K562 (cell line): ENCODE data around the gene PDE11A. TPM values are rescaled to one million over a fixed set of nuclear protein-coding genes. Genes with fewer than 3 reads are reported as not detected.

Source experiments
- ATAC-seq: fragments of 200-7000 bp; cut with Tn5 transposase; 3 replicates; pipeline ENCODE4 v1.9.1; 2020; ENCODE audit warnings: moderate library complexity
- BruUV-seq: library from RNA; stranded (reverse); fragments of 400-500 nt; replicated peaks from 2 replicates; lab custom pipeline; 2021; lab: Mats Ljungman, UMichigan
- CTCF ChIA-PET: fragments of 300-600 bp; formaldehyde crosslinking; extraction: SDS; loops from one replicate; lab custom pipeline; 2021; ENCODE audit warnings: low intra/inter-chr PET ratio; lab: Yijun Ruan, JAX
- POLR2A ChIA-PET: fragments of 300-600, 350-650 bp; sonication (Branson Sonifier 250); formaldehyde crosslinking; extraction: SDS; loops from one replicate; lab custom pipeline; 2021; ENCODE audit warnings: antibody characterized with exemption, inconsistent platforms; lab: Yijun Ruan, JAX
- DNase-seq, 4 experiments: peaks; one replicate each; pipeline versions ENCODE4 v3.0.0 to v3.0.0-alpha.2; 2011 to 2018; ENCODE audit warnings: low spot score in 3 of 4, mixed read lengths in 3 of 4; ENCODE audit errors: extremely low read depth in 1 of 4
- FAIRE-seq: peaks from 2 replicates; lab custom pipeline; 2011; peaks lifted over from hg19 to GRCh38; lab: Jason Lieb, UNC
- H2AFZ ChIP-seq: 2 replicates; pipeline ENCODE4 v1.6.0; 2011; ENCODE audit warnings: low read depth, low read length, control low read depth, inconsistent platforms
- H3K27ac ChIP-seq: fragments of 200-600 bp; 3 replicates; pipeline ENCODE4 v1.8.0; 2011; ENCODE audit warnings: low read depth, mild to moderate bottlenecking, control low read depth, inconsistent platforms, low read length, moderate library complexity, mixed read lengths; ENCODE audit errors: extremely low read depth
- H3K27me3 ChIP-seq, 2 experiments: fragments of 300-600 bp in 1 of 2; 2 replicates in 1 of 2; 3 replicates in 1 of 2; pipeline versions ENCODE4 v1.6.0 to v1.8.0; 2011; ENCODE audit warnings: inconsistent platforms in 2 of 2, low read length in 2 of 2, mild to moderate bottlenecking in 1 of 2, mixed read lengths in 1 of 2, moderate library complexity in 1 of 2; ENCODE audit not compliant: control insufficient read depth in 2 of 2, insufficient read depth in 2 of 2
- H3K36me3 ChIP-seq: fragments of 300-600 bp; 3 replicates; pipeline ENCODE4 v1.8.0; 2011; ENCODE audit warnings: mild to moderate bottlenecking, low read length, inconsistent platforms; ENCODE audit not compliant: control insufficient read depth, insufficient read depth
- H3K4me1 ChIP-seq, 2 experiments: fragments of 200-600 bp in 1 of 2; replicated peaks in 1 of 2; 2 replicates in 1 of 2; 3 replicates in 1 of 2; pipeline versions ENCODE4 v1.5.1 to v1.8.0; 2011; ENCODE audit warnings: inconsistent platforms in 2 of 2, low read length in 2 of 2, mild to moderate bottlenecking in 1 of 2, mixed read lengths in 1 of 2, moderate library complexity in 1 of 2; ENCODE audit not compliant: control insufficient read depth in 2 of 2, insufficient read depth in 2 of 2
- H3K4me2 ChIP-seq: 2 replicates; pipeline ENCODE4 v1.6.1; 2011; ENCODE audit warnings: low read length, control low read depth, inconsistent platforms, mixed read lengths; ENCODE audit not compliant: insufficient read depth
- H3K4me3 ChIP-seq: fragments of 200-600 bp; sonication (generic), shearing (Covaris generic); 2 replicates; pipeline ENCODE4 v1.5.1; 2016; ENCODE audit warnings: control low read depth, inconsistent platforms
- H3K79me2 ChIP-seq: fragments of 200-600 bp; 3 replicates; pipeline ENCODE4 v1.8.0; 2011; ENCODE audit warnings: low read length, inconsistent platforms; ENCODE audit not compliant: control insufficient read depth, insufficient read depth
- H3K9ac ChIP-seq, 2 experiments: 2 replicates each; pipeline versions ENCODE4 v1.6.0 to v1.6.1; 2011; ENCODE audit warnings: low read depth in 2 of 2, low read length in 2 of 2, control low read depth in 1 of 2, inconsistent platforms in 1 of 2, mild to moderate bottlenecking in 1 of 2, mixed read lengths in 1 of 2; ENCODE audit not compliant: insufficient read depth in 1 of 2
- H3K9me1 ChIP-seq: one replicate; pipeline ENCODE4 v1.6.0; 2011; ENCODE audit warnings: inconsistent platforms, mild to moderate bottlenecking, low read length, moderate library complexity; ENCODE audit not compliant: control insufficient read depth, insufficient read depth
- H3K9me3 ChIP-seq: replicated peaks from 2 replicates; pipeline ENCODE4 v1.5.1; 2011; ENCODE audit warnings: low read depth, low read length, inconsistent platforms; ENCODE audit not compliant: control insufficient read depth, insufficient read depth
- H4K20me1 ChIP-seq: replicated peaks from 2 replicates; pipeline ENCODE4 v1.6.1; 2011; ENCODE audit warnings: low read length, inconsistent platforms, mixed read lengths; ENCODE audit not compliant: control insufficient read depth, insufficient read depth
- CBX3 ChIP-seq, 2 experiments: IDR thresholded peaks; 1 replicate in 1 of 2; 2 replicates in 1 of 2; pipeline ENCODE4 v1.6.1; 2012; ENCODE audit warnings: inconsistent platforms in 2 of 2, low read length in 2 of 2, borderline replicate concordance in 1 of 2, control low read depth in 1 of 2
- COPS2 ChIP-seq: fragments of 450-650 bp; conservative IDR thresholded peaks from 2 replicates; pipeline ENCODE4 v1.6.1; 2016; ENCODE audit warnings: mild to moderate bottlenecking, moderate library complexity
- GTF2B ChIP-seq: IDR thresholded peaks from 2 replicates; pipeline ENCODE4 v1.6.1; 2011; ENCODE audit not compliant: insufficient read length; ENCODE audit errors: extremely low read depth
- HNRNPUL1 ChIP-seq: fragments of 200-400 bp; formaldehyde crosslinking; IDR thresholded peaks from 2 replicates; pipeline ENCODE4 v1.6.1; 2017; ENCODE audit warnings: low read length
- KLF1 ChIP-seq: fragments of 450-650 bp; IDR thresholded peaks from 2 replicates; pipeline ENCODE4 v1.6.1; 2016; ENCODE audit warnings: missing genetic modification characterization, missing compliant biosample characterization
- MAFF ChIP-seq: IDR thresholded peaks from 2 replicates; pipeline ENCODE4 v1.6.1; 2012; ENCODE audit warnings: low read length, improper control_type of control experiment
- MIER1 ChIP-seq: fragments of 450-650 bp; IDR thresholded peaks from 2 replicates; pipeline ENCODE4 v1.6.1; 2016; ENCODE audit warnings: antibody characterized with exemption, mild to moderate bottlenecking, low read depth
- NRF1 ChIP-seq, 2 experiments: fragments of 450-650 bp; IDR thresholded peaks in 1 of 2; conservative IDR thresholded peaks in 1 of 2; 2 replicates each; pipeline ENCODE4 v1.6.1; 2014; ENCODE audit warnings: mild to moderate bottlenecking in 2 of 2
- ZNF133 ChIP-seq: fragments of 250-450 bp; sonication (Bioruptor Pico); IDR thresholded peaks from 2 replicates; pipeline ENCODE4 v1.4.0; 2020; ENCODE audit warnings: mild to moderate bottlenecking
- WGBS: fragments of 100-300 bp; shearing (Covaris generic); methylation state at CpG from one replicate; pipeline ENCODE4 v1.1.6; 2016; ENCODE audit warnings: low coverage, mixed read lengths; ENCODE audit not compliant: insufficient coverage; ENCODE audit errors: missing lambda C conversion rate; 5-methylcytosine and 5-hydroxymethylcytosine counted together
- in situ Hi-C: fragments of 300-500 bp; cut with MboI; formaldehyde crosslinking; loops from 4 replicates; pipeline ENCODE4 v1.15.0; 2018; ENCODE audit warnings: inconsistent platforms, mixed read lengths
- intact Hi-C: fragments of 100-400 bp; cut with micrococcal nuclease; formaldehyde crosslinking; loops from 2 replicates; pipeline ENCODE4 v1.14.2; 2022
- polyA plus RNA-seq, 8 experiments: library from polyadenylated mRNA; depleted of rRNA in 4 of 8; stranded (reverse) in 5 of 8; unstranded in 3 of 8; fragments of >200 nt; fragmentation: Nextera tagmentation in 2 of 8; fragmentation: Illumina TruSeq in 1 of 8; extraction: Ambion mirVana in 2 of 8; extraction: Trizol in 1 of 8; gene quantifications; 2 replicates each; pipeline versions ENCODE4 v1.2.1 to v1.2.3, GENCODE V29; 2011 to 2014; ENCODE audit warnings: inconsistent platforms in 1 of 8, missing spikeins in 1 of 8
- total RNA-seq, 7 experiments: library from RNA; depleted of rRNA in 6 of 7; stranded (reverse); fragments of >200 nt in 6 of 7; fragmentation: Illumina TruSeq in 2 of 7; extraction: Trizol in 2 of 7; gene quantifications; 2 replicates each; pipeline versions ENCODE4 v1.2.1 to v1.2.3, GENCODE V29; 2011 to 2021; ENCODE audit warnings: low replicate concordance in 1 of 7

Gene PDE11A
- total and polyA plus RNA-seq, 9 of the 15 experiments (the other 6 are each of a cell fraction or from before 2014, with no cell fraction given) = 3.2 to 22.1 (median 5.7) TPM

GRCh38 chr2:177828557-177828956 lies 244.0 kb downstream of the PDE11A start:
- no peak for DNase-seq
- WGBS = 0% methylated on average over 1 of the region's 1 CpG
- H2AFZ ChIP-seq = no peak overlapping the region
- FAIRE-seq = no peak
- no peaks in the 10 kb centered on the region for H3K27me3 ChIP-seq
- H4K20me1 ChIP-seq = no peaks in the 10 kb centered on the region
- H3K4me3 ChIP-seq = no peak overlapping the region
- no peak overlapping the region for H3K9ac ChIP-seq
- H3K9me1 ChIP-seq = no peaks in the 10 kb centered on the region
- H3K9me3 ChIP-seq = no peaks in the 10 kb centered on the region
- no peaks in the 10 kb centered on the region for H3K36me3 ChIP-seq
- ChIA-PET CTCF (no interaction called here), POLR2A (no interaction called here)
- no peak overlapping the region for H3K27ac ChIP-seq
- no peak for ATAC-seq
- intact Hi-C loops (no loop called here), in situ Hi-C loops (no loop called here)
- no peaks in the 10 kb centered on the region for H3K4me1 ChIP-seq
- BruUV-seq = no TSS peak
- TF ChIP-seq MAFF (no peak), KLF1 (tag) (no peak), HNRNPUL1 (no peak), GTF2B (no peak), MIER1 (no peak), COPS2 (no peak)
- H3K4me2 ChIP-seq = no peak overlapping the region
- H3K79me2 ChIP-seq = no peaks in the 10 kb centered on the region

DNA sequence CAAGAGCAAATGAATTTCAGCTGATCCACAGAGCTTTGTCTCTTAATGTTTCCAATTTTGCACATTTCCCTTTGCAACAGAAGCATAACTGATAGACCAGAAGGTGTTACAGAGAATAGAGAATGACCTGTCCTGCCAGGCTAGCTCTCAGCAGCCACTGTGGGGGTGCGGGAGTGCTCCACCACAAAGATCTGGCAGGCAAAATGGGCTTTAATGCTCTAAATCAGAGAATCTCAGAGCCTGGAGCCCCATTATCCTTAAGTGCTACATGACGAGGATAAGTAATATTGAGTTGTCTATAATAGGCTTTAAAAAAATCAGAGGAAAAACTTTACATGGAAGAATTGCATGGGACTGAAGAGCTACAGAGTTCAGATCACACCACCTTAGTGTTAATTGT lies 245.7 kb downstream of the PDE11A start:
- Histone ChIP-seq H3K27ac (no peak overlapping the region), H3K9ac (no peak overlapping the region), H3K36me3 (no peaks in the 10 kb centered on the region), H3K9me3 (no peaks in the 10 kb centered on the region), H3K79me2 (no peaks in the 10 kb centered on the region), H3K4me3 (no peak overlapping the region), H3K4me2 (no peak overlapping the region), H4K20me1 (no peaks in the 10 kb centered on the region), H3K27me3 (no peaks in the 10 kb centered on the region), H3K4me1 (no peaks in the 10 kb centered on the region), H3K9me1 (no peaks in the 10 kb centered on the region), H2AFZ (no peak overlapping the region)
- CTCF ChIA-PET = no interaction called here
- intact Hi-C loops (no loop called here), in situ Hi-C loops (no loop called here)
- BruUV-seq = no TSS peak
- 0% methylated on average over 2 of the region's 2 CpGs for WGBS
- FAIRE-seq = no peak
- POLR2A ChIA-PET = interaction anchor here (0.9 kb wide), 1 partner anchor 16 kb away, joined by 3 read pairs; no protein-coding TSS in a partner anchor
- no peak for DNase-seq
- ATAC-seq = no peak
- TF ChIP-seq ZNF133 (CRISPR knock-in tag) (no peak), CBX3 (IDR thresholded peaks at IDR 0.05; ENCODE audit: borderline replicate concordance in 1 of 2, low read length in 2 of 2) (no peak), NRF1 (conservative IDR thresholded peaks at IDR 0.05 in 1 of 2, IDR thresholded peaks at IDR 0.05 in 1 of 2) (no peak)
